ENCODE measurements around the gene RNF141.

The RNF141 gene

GRCh38 chr11:10497371-10498021 lies 43.5 kb downstream of the RNF141 start:
- no peak for DNase-seq (ENCODE audit: low read depth)

GRCh38 chr11:10496296-10496936 lies 44.6 kb downstream of the RNF141 start:
- DNase-seq (ENCODE audit: low read depth) = no peak

- no peak for DNase-seq (ENCODE audit: low read depth)
Observed at GRCh38 chr11:10495464-10495786, 45.6 kb downstream of the RNF141 start.

- DNase-seq (ENCODE audit: low read depth) = no peak
Observed at GRCh38 chr11:10494636-10495463, 46.1 kb downstream of the RNF141 start.

- no peak for DNase-seq (ENCODE audit: low read depth)
Observed at GRCh38 chr11:10493041-10493663, 47.8 kb downstream of the RNF141 start.

GRCh38 chr11:10492084-10492483 lies 48.9 kb downstream of the RNF141 start:
- no peak for DNase-seq (ENCODE audit: low read depth)

GRCh38 chr11:10490398-10491241 lies 50.4 kb downstream of the RNF141 start:
- no peak for DNase-seq (ENCODE audit: low read depth)

- DNase-seq (ENCODE audit: low read depth) = no peak
Observed at GRCh38 chr11:10490032-10490397, 51.0 kb downstream of the RNF141 start.

- no peak for DNase-seq (ENCODE audit: low read depth)
Observed at GRCh38 chr11:10488934-10489691, 51.9 kb downstream of the RNF141 start.

GRCh38 chr11:10488121-10488933 lies 52.7 kb downstream of the RNF141 start:
- no peak for DNase-seq (ENCODE audit: low read depth)

GRCh38 chr11:10487002-10487647 lies 53.9 kb downstream of the RNF141 start:
- no peak for DNase-seq (ENCODE audit: low read depth)

- no peak for DNase-seq (ENCODE audit: low read depth)
Observed at GRCh38 chr11:10486161-10486840, 54.7 kb downstream of the RNF141 start.

- DNase-seq (ENCODE audit: low read depth) = no peak
Observed at GRCh38 chr11:10485646-10486045, 55.3 kb downstream of the RNF141 start.

- no peak for DNase-seq (ENCODE audit: low read depth)
Observed at GRCh38 chr11:10484461-10485180, 56.4 kb downstream of the RNF141 start.

GRCh38 chr11:10483584-10483983 lies 57.4 kb downstream of the RNF141 start:
- no peak for DNase-seq (ENCODE audit: low read depth)

- DNase-seq (ENCODE audit: low read depth) = no peak
Observed at GRCh38 chr11:10483174-10483573, 57.8 kb downstream of the RNF141 start.

- no peak for DNase-seq (ENCODE audit: low read depth)
Observed at GRCh38 chr11:10481560-10482349, 59.2 kb downstream of the RNF141 start.

- no peak for DNase-seq (ENCODE audit: low read depth)
Observed at GRCh38 chr11:10480760-10481159, 60.2 kb downstream of the RNF141 start.
